ENCODE measurements around the gene CAMK1G.

Gene CAMK1G

DNA sequence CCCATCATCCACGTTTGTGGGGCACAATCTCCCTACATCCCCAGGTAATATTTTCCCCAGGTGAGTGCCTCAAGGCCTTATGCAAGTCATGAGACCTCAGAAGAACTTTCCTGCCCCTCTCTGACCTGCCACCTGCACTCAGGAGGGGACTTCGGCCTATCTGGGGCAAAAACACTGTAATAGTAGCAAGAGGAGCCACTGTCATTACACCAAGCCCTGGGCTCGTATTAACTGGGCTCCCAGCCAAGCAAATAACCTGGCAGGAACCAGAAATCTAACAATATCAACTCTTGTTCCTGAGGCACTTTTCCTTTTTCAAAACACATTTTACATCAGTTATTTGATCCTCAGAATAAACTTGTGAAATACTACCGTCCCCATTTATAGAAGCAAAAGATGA lies 37.8 kb downstream of the CAMK1G start:
- DNase-seq: no peak

DNA sequence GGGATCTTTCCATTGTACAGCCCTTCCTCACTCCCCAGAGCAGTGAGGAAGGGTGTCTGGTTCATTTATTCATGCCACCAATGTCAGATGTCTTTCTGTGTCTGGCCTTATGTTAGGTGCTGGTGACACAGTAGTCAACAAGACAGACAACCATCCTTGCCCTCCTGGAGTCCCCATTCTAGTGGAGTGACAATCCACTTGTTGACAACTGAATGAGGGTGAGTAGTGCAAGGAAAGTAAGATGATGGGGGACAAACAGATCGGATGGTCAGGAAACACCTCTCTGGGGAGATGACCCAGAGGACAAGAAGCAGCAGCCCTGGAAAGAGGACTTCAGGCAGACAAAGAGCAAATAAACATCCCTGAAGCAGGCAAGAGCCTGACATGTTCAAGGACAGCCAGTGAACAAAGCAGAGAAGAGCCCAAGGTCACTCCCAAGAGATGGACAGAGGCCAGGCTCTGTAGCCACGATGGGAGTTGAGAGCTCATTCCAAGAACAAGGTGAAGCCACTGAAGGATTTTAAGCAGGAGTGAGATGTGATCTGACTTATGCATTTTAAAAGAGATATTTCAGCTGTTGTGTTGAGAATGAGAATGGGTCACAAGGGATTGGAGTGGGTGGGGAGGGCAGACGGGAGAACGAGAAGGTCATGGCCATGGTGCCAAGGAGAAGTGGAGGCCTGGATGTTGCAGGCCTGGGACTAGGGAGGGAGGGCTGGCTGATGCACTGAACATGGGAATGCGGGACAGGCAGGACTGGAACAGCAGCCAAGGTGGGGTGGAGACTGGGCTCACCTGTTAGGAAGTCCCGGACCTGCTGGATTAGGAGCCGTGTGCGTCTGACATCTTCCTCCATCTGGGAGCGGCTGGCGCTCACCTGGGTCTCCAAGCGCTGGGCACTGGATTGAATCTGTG lies 38.5 kb downstream of the CAMK1G start:
- DNase-seq: no peak

DNA sequence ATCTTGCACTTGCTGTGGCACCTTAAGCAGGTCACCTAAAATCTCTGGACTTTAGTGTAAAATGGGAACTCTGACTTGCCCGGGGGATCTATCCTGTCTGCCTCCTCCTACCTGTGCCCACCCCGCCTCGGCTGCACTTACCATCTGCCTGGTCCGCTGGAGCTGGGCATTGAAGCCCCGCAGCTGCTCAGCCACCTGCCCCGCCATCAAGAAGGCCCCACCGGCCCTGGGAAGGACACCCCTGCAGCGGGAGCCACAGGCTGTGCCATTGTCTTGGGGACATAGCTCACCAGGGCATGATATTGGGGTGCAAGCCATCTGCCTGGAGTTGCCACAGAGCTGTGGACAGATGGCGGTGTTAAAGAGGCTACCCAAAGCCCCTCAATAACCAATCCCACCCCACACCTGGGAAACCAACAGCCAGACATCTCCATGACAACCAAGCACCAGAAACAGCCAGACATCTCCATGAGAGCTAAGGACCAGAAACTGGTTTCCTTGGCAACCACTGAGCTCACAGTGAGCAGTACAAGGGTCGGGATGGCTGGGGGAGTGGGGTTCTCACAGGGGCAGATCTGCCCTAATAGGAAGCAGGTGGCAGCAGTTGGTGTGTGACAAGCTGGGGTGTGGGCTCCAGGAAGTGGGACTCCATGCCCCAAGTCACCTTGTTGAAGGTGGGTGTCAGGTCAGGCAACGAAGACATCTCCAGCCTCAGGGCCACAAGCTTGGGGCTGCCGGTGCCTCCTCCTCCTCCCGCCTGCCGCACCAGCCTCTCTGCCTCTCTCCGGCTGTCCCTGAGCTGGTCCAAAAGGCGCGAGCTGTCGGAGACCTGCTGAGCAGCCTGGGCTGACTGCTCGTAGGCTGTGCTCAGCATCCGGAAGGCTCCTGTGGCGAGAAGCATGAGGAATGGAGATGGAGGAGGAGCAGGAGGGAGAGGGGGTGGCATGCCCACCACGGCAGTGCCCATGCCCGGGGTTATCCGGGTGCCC lies 39.6 kb downstream of the CAMK1G start:
- no peak for DNase-seq

DNA sequence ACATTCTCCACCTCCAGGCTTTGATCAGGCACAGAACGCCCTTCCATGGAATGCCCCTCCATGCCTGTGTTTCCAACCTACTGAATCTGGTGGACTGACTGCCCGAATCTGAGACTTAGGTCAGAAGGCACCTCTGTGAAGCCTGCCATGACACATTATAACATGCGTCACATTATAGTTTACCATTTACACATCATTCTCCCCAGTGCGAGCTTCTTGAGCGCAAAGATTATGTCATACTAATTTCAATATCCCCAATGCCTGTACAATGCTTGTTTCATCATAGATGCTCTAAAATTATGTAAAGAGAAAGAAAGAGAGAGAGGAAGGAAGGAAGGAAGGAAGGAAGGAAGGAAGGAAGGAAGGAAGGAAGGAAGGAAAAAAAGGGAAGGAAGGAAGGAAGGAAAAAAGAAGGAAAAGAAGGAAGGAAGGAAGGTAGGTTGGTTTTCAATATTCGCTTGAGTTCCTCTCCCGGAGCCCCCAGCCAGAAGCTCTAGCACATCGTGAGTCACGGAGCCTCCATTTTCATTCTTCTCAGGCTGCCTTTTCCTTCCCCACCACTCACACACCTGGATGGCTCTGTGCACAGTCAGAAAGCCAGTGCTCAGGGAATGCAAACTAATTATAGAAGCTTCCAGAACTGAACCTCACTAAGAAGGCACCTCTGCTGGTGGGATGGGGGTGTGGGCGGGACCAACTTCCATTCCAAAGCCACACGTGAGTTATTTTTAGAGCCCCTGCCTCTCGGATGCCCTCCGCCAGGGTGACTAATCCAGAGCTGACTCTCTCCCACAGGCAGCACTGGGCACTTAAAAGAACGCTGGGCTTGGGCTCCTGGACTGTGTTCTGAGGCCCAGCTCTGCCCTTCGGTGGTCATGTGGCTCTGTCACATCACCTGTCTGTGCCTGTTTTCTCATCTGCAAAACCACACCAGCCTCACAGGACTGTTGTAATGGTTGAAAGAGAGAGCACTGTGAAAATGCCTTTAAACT lies 41.3 kb downstream of the CAMK1G start:
- DNase-seq: peak; percentile 67

DNA sequence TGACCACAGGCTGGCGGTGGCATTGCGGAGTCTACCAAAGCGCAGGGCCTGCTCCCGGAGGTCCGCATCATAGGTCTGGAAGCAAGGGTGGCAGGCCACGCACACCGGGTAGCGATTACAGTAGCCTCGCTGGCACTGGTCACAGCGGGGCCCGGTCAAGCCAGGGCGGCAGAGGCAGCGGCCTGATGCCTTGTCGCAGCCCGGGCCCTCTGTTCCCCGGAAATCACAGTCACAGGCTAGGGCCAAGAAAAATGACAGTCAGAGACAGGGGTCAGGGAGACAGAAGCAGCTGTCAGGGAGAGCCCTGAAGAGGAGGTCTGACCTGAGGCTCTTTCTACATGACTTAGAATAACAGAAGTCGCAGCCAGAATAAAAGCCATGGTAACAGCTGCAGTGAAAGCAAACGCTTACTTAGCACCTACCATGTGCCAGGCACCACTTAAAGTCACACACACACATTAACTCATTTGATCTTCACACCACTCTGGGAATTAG lies 42.3 kb downstream of the CAMK1G start:
- no peak for DNase-seq

DNA sequence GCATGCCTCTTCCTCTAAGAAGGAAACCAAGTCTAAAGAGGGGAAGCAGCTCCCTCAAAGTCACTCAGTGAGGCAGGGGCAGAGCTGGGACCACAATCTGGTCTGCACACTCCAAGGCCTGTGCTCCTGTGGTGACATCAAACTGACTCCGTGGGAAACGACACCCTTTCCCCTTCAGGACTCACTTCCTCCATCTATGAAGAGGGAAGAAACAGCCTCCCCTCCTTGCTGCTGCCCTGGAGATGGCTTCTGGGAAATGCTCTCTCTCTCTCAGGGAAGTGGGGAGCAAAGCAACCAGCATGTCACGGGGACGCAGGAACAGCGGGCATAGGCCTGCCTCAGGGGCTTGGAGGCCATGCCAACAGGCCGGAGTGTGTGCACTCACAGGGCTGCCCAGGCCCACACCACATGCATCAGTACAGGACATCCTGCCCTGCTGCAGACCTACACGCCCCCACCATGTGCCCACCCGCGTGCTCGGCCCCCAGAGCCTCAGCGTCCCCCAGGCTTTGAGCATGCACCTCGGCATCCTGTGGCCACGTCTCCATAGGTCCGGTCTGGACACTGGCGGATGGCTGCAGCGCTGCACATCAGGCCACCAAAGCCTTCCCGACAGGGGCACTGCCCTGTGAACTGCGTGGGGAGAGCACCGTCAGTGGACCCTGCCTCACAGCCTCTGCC lies 43.0 kb downstream of the CAMK1G start:
- DNase-seq: peak; percentile 88

DNA sequence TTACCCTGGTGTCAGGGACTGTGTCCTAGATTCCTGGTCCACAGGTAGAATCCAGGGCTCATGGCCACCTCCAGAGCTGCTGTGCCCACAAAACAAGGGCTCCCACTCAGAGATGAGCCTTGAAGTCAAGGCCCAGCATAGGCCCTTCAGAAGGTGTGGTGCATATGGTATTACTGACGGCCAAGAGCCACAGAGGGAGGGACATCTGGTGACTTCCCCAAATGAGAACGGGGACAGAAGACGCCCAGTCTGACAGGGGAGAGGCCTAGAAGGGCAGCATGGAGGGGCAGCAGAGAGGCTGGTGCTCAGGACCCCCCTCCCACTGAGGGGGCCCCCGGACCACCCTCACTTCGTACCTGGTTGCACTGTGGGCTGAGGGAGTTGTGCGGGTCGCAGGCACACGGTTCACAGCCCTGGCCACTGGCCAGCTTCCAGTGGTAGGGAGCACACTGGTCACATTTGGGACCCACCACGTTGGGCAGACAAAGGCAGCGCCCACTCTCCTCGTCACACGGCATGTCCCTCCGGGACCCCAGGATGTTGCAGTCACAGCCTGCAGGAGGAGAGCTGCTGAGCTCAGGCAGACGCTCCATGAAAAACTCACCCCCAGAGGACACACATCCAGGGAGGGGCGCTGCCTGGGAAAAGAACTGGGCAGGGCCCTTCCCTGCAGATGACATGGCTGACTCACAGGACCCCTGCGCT lies 43.7 kb downstream of the CAMK1G start:
- DNase-seq: peak; percentile 57

DNA sequence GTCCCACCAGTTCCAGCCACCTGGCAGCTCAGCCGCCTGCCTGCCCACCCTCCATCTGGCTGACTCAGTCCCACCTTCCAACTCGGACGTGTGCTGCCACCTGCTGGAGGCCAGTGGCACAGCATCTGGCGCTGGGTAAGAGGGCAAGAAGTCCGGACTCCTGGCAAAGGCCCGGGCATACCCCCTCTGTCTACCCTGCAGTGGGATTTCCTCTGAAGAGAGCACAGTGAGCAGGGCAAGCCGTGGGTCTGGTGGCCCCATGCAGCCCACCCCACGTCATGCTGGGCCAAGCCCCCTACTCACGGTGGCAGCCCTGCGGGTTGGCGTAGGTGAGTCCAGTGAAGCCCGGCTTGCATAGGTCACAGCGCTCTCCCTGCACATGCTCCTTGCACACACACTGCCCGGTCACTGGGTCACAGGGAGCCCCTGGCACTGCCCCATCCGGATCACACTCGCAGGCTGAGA lies 44.2 kb downstream of the CAMK1G start:
- peak; percentile 87 for DNase-seq

DNA sequence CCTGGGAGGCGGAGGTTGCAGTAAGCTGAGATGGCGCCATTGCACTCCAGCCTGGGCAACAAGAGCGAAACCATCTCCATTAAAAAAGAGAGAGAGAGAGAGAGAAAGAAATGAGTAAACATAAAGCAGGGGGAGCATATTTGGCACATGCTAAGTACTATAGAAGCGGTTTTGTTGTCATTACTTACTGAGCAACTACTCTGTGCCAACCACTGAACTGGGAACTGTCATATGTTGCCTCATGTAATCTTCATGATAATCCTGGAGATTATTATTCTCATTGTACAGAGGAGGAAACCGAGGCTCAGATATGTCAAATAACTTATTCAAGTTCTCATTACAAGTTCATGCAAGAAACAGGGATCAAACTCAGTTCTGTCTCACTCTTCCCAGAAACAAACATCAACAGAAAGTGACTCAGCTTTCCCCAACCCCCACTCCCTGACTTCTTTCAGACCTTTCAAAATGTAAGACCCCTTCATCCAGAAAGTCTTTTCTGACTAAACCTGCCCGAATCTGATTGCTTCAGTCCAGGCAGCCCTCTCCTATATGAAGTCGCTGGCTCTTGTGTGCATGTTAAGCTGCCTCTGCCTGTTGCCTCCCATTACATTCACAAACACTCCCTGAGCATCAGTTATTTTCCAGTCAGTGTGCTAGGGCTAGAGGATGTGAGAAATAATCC lies 45.2 kb downstream of the CAMK1G start:
- no peak for DNase-seq

DNA sequence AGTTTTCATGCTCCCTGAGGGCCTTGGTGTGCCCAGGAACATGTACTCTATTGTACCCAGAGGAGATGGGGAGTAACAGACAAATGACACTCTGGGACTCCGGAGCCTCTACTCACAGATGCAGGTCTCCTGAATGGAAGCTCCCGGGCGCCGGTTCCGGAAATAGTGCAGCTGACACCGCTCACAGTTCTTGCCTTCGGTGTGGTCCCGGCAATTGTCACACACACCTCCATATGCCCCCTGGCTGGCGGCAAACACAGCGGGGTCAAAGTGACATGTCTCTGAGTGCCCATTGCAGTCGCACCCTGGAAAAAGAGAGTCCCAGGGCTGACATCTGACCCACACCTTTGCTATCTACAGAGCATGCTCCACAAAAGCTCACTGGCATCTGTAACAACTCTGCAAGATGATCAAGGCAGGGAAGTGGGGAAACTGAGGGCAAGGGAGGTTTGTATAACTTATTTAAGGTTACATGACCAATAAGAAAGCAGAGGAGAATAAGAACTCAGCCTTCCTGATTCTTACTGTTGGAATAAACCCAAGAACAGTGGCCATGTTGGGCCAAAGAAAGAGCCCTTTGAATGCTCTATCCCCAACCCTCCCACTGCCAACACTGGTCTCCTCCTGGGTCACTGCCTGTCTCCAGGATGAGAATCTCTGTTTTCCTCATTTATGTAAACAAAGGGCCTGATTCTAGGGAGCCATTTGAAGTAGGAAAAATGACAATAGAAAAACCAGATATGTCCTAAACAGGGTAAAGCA lies 46.3 kb downstream of the CAMK1G start:
- no peak for DNase-seq

DNA sequence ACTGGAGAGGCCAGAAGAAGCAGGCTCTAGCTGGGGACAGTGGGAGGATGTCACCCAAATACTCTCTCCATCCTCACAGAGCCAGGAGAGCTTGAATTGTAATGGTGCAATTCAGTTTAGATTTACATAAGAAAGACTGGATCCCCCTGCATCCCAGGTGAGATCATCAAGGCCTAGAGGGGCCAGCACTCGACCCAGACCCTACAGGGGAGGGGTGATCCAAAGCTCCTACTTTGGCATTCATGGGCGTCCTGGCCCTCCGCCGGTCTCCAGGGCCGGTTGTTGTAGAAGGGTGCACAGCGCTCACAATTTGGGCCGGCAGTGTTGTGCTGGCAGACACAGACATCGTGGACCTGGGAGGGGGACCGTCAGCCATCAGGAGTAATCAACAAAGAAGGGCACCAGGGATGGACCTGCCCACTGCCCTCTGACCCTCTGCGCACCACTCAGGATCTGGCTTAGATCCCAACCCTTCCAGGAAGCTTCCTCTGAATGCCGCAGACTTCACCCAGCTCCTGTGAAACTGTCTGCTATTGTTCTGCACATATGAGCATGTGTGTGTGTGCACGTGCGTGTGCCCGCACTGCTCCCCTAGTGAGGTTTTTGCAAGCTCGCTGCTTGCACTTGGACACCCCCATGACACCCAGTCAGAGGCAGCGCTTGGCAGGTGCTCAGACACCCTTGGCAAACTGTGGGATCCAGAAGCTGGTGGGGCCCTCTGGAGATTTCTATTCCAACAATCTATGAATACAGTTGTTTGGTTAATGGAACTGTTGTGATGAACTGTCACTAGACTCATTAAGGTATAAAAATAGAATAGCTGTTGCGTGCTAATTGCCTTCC lies 47.1 kb downstream of the CAMK1G start:
- DNase-seq: no peak

DNA sequence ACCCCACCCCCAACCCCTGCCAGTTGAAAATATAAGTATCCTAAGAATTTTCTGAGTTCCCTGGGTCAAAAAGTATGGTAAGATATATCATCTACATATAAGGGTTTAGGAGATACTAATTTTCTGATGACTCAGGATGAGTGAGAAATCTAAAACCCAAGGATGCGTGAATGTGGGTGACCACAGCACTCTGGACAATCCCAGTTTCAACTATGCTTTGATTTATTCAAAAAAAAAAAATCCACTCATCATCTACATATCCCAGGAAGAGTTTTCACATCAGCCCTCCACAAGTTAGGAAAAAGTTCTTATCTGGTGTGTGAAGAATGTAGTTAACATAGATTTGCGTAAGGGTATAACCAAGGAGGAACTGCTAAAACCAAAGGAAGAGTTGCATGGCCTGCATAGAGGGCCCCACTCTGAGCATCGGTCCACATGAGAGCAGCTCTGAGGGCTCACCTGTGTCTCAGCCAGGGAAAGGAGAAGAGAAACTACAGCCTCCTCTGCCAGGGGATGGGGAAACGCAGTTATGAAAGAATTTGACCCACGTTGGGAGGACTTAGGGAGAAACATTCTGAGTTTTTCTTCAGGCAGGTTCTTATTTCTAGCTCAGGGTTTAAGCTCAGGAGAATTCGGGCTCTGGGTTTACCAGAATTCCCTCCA lies 50.0 kb downstream of the CAMK1G start:
- no peak for DNase-seq

DNA sequence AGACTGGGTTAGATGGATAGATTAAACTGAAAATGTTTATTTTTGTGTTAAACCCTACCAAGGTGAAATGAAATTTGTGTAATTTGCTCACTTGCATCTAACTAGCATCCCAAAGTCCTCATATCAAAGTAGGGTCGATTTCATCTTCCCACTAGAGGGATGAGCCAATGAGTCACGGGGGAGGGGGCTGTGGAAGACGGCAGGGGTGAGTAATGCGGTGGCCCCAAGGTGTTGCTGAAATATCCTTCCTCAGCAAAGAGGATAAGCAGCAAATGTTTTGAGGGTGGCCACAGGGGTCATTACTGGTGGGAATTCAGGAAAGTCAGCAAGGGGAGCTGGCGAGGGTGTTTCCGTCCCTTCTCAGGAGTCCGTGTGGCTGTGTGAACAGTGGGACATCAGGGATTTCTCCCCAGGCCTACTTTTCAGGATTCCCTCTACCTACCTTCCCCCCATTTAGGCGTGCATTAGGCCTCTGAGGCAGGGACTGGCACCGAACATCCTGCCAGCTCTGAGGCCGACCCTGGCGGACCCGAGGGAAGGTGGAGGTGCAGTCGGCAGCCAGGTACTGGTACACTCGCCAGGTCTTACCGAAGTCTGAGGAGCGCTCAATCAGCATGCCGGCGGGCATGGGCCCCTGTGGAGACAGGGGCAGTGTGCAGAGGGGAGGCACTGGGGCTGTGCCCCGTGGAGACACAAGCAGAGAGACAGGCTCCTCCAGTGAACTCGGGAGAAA lies 50.7 kb downstream of the CAMK1G start:
- no peak for DNase-seq

DNA sequence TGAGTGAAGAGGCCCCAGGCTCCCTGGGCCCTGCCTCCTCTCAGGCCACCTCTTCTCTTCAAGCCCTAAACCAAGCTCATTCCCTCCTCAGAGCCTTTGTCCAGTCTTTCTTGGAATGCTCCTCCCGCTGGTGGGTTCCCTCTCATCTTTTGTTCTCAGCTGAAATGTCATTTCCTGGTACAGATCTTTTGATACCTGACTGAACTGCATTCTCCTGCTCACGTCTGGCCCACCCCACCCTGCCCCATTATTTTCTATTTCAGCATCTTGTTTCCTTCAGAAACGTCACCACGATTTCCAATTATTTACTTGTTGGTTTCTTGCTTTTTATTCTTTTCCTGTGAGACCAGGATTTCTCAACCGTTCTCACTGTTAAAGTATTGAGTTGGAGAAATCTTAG lies 52.3 kb downstream of the CAMK1G start:
- no peak for DNase-seq

DNA sequence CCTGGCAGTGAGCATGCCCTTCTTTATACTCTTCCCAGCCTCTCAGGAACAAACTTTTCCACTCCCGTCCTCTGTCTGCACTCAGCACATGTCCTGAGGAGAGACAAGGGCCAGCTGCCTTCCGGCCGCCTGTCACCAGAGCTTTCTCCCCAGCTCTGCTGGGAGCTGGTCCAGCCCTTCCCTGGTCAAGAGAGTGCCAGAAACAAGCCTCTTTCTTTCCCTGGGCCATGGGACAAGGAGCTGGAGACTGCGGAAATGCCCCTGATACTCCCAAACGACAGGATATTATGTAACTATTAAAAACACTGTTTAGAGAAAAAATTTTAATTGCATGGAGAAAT lies 58.3 kb downstream of the CAMK1G start:
- DNase-seq: no peak

DNA sequence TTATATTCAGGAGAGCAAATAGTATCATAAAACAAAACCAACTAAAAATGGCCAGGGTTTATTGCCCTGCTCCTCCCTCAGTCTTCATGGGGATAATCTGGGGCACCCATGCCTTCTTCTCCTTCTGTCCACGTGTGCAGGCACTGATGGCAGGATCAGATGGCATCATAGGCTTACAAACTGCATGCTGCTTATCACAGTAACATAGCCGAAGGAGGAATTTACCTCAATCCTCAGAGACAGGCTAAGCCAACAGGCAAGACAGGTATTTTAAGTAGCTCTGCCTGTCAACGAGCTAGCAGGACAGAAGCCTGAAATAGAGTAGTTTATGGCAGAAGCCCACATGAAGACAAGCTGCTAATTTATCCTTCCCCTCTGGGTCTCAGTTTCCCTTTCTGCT lies 59.3 kb downstream of the CAMK1G start:
- no peak for DNase-seq
